A673 (cell line): ENCODE data around the gene APOBEC4.

Experiments
- CTCF ChIP-seq: fragments of 300-800, 200-600 bp; sonication (generic); conservative IDR thresholded peaks from 2 replicates; pipeline ENCODE4 v1.5.1; 2017; ENCODE audit warnings: low read depth, mild to moderate bottlenecking, antibody characterized with exemption, low read length, moderate library complexity, mixed read lengths
- EZH2 ChIP-seq: fragments of 200-600 bp; sonication (generic); IDR thresholded peaks from 2 replicates; pipeline ENCODE4 v1.6.1; 2017; ENCODE audit warnings: borderline replicate concordance, low read depth, mild to moderate bottlenecking, mixed read lengths, antibody characterized with exemption, low read length; ENCODE audit not compliant: poor library complexity, severe bottlenecking

GRCh38 chr1:183675883-183676585 lies 22.9 kb upstream of the APOBEC4 start:
- TF ChIP-seq EZH2 (no peak), CTCF (no peak)
